ENCODE data around the gene LNPEP.
"Not testable (repeated sequence)": the region's sequence is repeated elsewhere in the genome, so short reads cannot be mapped to it uniquely, and the experiment has no call there.

The LNPEP gene

DNA sequence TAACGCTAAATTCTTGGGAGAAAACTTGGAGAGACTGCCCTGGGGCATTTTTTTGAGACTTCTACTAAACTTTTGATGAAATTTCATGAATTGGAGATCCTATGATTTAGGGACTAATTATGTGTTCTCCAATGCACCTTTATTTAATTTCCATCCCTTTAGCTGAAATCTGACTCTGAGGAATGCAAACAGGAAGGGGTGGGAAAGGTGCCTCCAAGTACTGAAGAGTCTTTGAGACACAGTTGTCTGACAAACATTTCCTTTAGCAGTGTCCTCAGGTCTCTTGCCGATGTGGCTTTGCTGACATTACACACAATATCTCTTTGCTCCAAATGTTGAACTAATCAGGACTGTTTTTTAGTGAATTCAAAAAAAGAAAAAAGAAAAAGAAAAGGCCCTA lies 129.6 kb downstream of the LNPEP start:
- DNase-seq (ENCODE audit: low read depth) = no peak

GRCh38 chr5:97067296-97067850 lies 131.5 kb downstream of the LNPEP start:
- DNase-seq (ENCODE audit: low read depth) = no peak

DNA sequence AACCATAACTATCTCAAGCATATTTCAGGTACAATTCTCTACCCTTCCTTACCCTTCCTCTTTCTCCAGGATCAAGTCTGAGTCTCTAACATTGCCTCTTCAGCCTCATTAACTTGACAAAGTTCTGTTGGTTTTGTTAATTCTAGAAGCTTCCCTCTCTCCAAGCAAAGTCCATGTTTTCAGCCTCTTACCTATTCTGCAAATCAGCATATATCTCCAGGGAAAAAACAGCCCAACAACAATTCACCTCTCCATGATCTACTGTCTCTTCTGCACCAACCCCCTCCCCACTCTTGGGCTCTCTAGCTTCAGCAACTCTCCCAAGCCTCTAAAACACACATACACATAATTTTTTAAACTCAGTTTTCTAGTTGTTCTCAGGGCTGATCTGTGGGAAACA lies 134.4 kb downstream of the LNPEP start:
- DNase-seq (ENCODE audit: low read depth) = no peak

DNA sequence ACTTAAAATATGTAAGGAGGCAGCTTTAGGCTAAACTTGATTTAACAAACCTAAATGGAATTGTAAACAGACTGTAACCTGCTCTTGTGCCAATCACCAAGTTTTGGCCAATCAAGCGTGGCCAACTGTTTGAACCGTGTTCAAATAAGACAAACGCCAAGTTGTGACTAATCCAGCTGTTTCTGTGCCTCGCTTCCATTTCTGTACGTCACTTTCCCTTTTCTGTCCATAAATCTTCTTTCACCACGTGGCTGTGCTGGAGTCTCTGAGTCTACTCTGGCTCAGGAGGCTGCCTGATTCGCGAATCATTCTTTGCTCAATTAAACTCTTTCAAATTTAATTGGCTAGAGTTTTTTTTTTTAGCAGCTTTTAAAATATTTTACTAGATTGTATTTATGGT lies 135.2 kb downstream of the LNPEP start:
- no peak for DNase-seq (ENCODE audit: low read depth)

DNA sequence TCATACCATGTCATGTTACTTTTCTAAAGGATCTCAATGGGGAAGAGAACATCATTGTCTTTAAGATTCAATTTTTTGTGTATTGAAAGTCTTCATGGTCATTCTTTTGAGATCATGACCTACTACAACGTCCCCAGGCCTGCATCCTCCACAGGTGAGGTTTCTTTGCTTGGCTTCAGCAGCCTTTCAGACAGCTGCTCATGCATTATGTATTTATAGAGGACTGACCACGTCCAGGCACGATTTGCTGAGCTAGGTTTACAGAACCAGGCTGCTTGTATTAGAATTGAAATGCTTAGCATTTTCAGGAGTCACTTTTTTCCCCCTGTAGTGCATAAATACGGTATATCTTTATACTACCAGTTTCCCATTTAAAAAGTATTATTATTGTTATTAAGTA lies 136.1 kb downstream of the LNPEP start:
- DNase-seq (ENCODE audit: low read depth) = no peak

DNA sequence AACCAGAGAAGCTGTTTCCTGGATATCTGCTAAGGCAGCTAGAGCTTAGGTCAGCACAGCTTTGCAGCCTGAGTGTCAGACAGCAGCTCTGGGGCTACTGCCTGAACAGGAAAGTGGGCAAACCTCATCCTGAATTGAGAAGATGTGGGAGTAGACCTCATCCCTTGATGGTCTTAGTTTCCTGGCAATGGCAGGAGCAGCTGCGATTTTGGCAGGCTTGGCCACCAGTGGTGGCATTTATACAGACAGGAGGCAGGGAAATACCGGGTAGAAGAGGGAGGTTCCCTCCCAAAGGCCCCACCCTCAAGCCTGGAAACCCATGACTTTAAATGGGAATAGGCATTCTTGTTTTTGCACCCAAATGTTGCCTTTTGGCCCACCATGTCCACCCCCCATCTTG lies 136.8 kb downstream of the LNPEP start:
- no peak for DNase-seq (ENCODE audit: low read depth)

DNA sequence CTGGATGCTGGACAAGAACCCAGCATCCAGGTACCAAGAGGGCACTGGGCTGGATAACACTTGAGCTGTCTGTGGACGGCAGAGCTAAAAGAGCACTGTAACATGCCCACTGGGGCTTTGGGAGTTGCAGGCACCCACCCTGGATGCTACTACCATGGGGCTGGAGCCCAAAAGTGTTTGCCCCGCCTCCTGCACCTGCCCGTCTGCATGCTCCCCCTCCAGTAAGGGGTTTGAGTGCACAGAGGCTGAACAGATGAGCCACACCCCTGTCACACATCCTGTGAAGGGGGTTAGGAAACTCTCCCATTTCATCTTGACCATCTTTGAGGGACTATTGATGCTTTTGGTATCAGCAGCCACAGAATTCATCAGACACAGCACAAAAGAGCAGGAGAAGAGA lies 137.5 kb downstream of the LNPEP start:
- no peak for DNase-seq (ENCODE audit: low read depth)

DNA sequence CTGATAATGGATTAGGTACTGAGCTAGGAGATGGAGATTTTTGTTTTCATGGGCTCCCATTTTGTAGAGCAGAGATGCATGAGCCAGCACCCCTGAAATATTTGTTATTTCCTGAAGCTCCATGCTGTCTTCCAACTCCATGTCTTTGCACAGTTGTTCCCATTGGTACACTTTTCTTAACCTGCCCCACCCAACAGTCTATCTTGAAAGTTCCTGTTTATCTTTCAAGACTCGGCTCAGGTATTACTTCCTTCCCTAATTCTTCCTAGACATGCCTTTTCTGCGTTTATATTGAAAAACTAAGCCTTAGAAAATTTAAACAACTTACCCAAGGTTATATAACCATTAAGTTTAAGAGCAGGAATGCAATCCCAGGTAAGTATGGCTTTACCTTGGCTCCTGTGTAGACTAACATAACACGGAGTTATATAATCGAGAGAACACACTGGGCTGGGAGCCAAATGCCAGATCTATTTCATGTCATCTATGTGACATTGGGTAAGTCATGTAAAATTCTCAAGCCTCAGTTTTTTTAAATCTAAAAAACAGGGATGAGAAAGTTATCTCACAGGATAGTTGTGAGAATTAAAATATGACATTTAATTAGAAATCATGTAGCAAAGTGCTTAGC lies 139.1 kb downstream of the LNPEP start:
- no peak for DNase-seq (ENCODE audit: low read depth)

GRCh38 chr5:97075649-97076048 lies 139.8 kb downstream of the LNPEP start:
- DNase-seq (ENCODE audit: low read depth) = no peak

- no peak for DNase-seq (ENCODE audit: low read depth)
These were observed 140.2 kb downstream of the LNPEP start for GRCh38 chr5:97076098-97076497.

- DNase-seq (ENCODE audit: low read depth) = no peak
These were observed 141.4 kb downstream of the LNPEP start for GRCh38 chr5:97077246-97077645.

- DNase-seq (ENCODE audit: low read depth) = no peak
These were observed 143.3 kb downstream of the LNPEP start for GRCh38 chr5:97078958-97079743.

- not testable (repeated sequence) for DNase-seq (ENCODE audit: low read depth)
These were observed 149.0 kb downstream of the LNPEP start for GRCh38 chr5:97084782-97085458.

GRCh38 chr5:97085459-97086181 lies 149.7 kb downstream of the LNPEP start:
- no peak for DNase-seq (ENCODE audit: low read depth)

Data from stimulated activated CD8-positive, alpha-beta memory T cell treated with anti-CD3 and anti-CD28 coated beads, Interleukin-4, amount 100 ng/mL, for 24 hours (primary cell).